Nephron (organoid): Measurements from ENCODE around the gene ZNF239.
"Not testable (repeated sequence)": the region's sequence is repeated elsewhere in the genome, so short reads cannot be mapped to it uniquely, and the experiment has no call there.

Experiments
- H3K27ac Mint-ChIP-seq, 3 experiments: 2 replicates each; pipeline ENCODE4 v1.8.0; 2020; ENCODE audit warnings: mixed read lengths in 3 of 3, mild to moderate bottlenecking in 2 of 3, moderate library complexity in 1 of 3
- H3K27me3 Mint-ChIP-seq: 2 replicates; pipeline ENCODE4 v1.8.0; 2021; ENCODE audit warnings: low read depth, mild to moderate bottlenecking, moderate library complexity, mixed read lengths
- H3K36me3 Mint-ChIP-seq: 2 replicates; pipeline ENCODE4 v1.8.0; 2020; ENCODE audit warnings: low read depth, mixed read lengths
- H3K4me1 Mint-ChIP-seq: 2 replicates; pipeline ENCODE4 v1.8.0; 2020; ENCODE audit warnings: mixed read lengths
- H3K4me3 Mint-ChIP-seq, 3 experiments: 2 replicates each; pipeline ENCODE4 v1.8.0; 2020; ENCODE audit warnings: mild to moderate bottlenecking in 3 of 3, mixed read lengths in 3 of 3, moderate library complexity in 2 of 3
- H3K9me3 Mint-ChIP-seq: 2 replicates; pipeline ENCODE4 v1.8.0; 2020; ENCODE audit warnings: mixed read lengths
- TF ChIP-seq, protein P1 (sequence below), 3 experiments: fragments of 200-600 bp; sonication (generic); IDR thresholded peaks; one replicate each; pipeline ENCODE4 v1.5.0; 2021; ENCODE audit warnings: antibody characterized with exemption in 3 of 3; ENCODE audit not compliant: unreplicated experiment in 3 of 3

Gene ZNF239

DNA sequence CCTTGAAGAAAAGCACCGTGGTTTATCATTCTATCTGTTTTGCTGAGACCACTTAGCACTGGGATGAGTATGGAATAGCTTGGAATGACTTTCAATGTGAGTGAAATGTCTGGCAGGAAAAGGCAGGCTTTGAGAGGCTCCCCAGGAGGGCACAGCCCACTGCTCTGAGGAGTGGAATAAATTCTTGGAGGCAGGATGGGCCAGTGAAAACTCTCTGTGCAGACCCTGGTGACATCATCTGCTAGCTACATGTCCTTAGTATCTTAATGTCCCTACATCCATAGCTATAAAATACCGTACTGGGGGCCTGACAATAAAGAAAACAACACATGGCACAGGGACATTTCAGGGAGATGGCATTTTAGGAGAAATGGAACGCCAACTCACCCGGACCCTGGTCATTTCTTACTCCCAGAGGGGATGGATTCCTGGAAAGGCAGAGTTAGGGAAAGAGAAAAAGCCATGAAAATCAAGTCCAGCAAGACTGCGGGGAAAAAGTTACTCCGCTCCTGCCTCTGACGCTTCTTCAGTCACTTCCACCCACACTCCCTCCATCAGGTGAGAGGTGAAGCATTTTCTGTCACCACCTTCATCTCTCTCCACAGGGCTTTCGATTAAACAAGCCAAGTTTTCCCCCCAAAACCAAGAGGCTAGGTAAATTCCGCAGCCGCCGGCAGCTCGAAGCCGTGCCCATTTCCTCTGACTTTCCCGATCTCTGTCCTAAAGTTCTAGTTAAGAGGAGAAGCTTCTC lies 991 bp downstream of the ZNF239 start:
- H3K4me1 Mint-ChIP-seq: peaks cover 22% of the 10 kb centered on the region
- peak overlapping the region; percentile 51 to 76 (median 65) for H3K27ac Mint-ChIP-seq
- TF ChIP-seq, protein P1, sequence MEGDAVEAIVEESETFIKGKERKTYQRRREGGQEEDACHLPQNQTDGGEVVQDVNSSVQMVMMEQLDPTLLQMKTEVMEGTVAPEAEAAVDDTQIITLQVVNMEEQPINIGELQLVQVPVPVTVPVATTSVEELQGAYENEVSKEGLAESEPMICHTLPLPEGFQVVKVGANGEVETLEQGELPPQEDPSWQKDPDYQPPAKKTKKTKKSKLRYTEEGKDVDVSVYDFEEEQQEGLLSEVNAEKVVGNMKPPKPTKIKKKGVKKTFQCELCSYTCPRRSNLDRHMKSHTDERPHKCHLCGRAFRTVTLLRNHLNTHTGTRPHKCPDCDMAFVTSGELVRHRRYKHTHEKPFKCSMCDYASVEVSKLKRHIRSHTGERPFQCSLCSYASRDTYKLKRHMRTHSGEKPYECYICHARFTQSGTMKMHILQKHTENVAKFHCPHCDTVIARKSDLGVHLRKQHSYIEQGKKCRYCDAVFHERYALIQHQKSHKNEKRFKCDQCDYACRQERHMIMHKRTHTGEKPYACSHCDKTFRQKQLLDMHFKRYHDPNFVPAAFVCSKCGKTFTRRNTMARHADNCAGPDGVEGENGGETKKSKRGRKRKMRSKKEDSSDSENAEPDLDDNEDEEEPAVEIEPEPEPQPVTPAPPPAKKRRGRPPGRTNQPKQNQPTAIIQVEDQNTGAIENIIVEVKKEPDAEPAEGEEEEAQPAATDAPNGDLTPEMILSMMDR (IDR thresholded peaks at IDR 0.05; ENCODE audit: unreplicated experiment in 3 of 3): no peak
- H3K9me3 Mint-ChIP-seq: peaks cover 8% of the 10 kb centered on the region
- peak overlapping the region; percentile 85 to 96 (median 96) for H3K4me3 Mint-ChIP-seq
- peaks cover 15% of the 10 kb centered on the region for H3K36me3 Mint-ChIP-seq
- H3K27me3 Mint-ChIP-seq: peaks cover 7% of the 10 kb centered on the region

- Mint-ChIP-seq H3K9me3 (peaks cover 6% of the 10 kb centered on the region), H3K27me3 (no peaks in the 10 kb centered on the region), H3K4me3 (no peak overlapping the region), H3K27ac (no peak overlapping the region), H3K4me1 (peaks cover 22% of the 10 kb centered on the region), H3K36me3 (peaks cover 30% of the 10 kb centered on the region)
- TF ChIP-seq, protein P1 (IDR thresholded peaks at IDR 0.05; ENCODE audit: unreplicated experiment in 3 of 3): no peak
Measured at GRCh38 chr10:43570971-43571370, 3.4 kb downstream of the ZNF239 start.

- no peak overlapping the region for H3K27ac Mint-ChIP-seq
- no peak overlapping the region for H3K4me3 Mint-ChIP-seq
- no peaks in the 10 kb centered on the region for H3K27me3 Mint-ChIP-seq
- peaks cover under 1% of the 10 kb centered on the region for H3K9me3 Mint-ChIP-seq
- H3K36me3 Mint-ChIP-seq: peaks cover 37% of the 10 kb centered on the region
- TF ChIP-seq, protein P1 (IDR thresholded peaks at IDR 0.05; ENCODE audit: unreplicated experiment in 3 of 3): no peak
- H3K4me1 Mint-ChIP-seq: peaks cover 22% of the 10 kb centered on the region
Measured at GRCh38 chr10:43569681-43570080, 4.7 kb downstream of the ZNF239 start.

DNA sequence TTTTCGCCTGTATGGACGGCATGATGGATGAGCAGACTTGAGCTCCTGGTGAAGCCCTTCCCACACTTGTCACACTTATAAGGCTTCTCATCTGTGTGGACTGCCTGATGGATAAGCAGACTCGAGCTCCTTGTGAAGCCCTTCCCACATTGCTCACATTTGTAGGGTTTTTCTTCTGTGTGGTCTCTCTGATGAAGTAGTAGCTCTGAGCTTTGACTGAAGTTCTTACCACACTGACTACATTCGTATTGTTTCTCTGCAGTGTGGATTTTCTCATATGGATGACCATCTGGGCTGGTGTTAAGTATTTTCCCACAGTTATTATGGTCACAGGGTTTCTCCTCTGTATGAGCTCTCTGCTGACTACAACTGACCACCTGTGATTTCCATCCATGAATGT lies 17.2 kb downstream of the ZNF239 start:
- H3K27me3 Mint-ChIP-seq: no peaks in the 10 kb centered on the region
- no peak overlapping the region for H3K27ac Mint-ChIP-seq
- H3K36me3 Mint-ChIP-seq: peaks cover 89% of the 10 kb centered on the region
- peaks cover 59% of the 10 kb centered on the region for H3K9me3 Mint-ChIP-seq
- TF ChIP-seq, protein P1 (IDR thresholded peaks at IDR 0.05; ENCODE audit: unreplicated experiment in 3 of 3): no peak
- no peaks in the 10 kb centered on the region for H3K4me1 Mint-ChIP-seq
- no peak overlapping the region for H3K4me3 Mint-ChIP-seq

- H3K9me3 Mint-ChIP-seq: peaks cover 32% of the 10 kb centered on the region
- H3K27ac Mint-ChIP-seq, H3K4me3 Mint-ChIP-seq, H3K27me3 Mint-ChIP-seq, H3K4me1 Mint-ChIP-seq, H3K36me3 Mint-ChIP-seq: not testable (repeated sequence)
Measured at GRCh38 chr10:43543746-43544145, 30.7 kb downstream of the ZNF239 start.

DNA sequence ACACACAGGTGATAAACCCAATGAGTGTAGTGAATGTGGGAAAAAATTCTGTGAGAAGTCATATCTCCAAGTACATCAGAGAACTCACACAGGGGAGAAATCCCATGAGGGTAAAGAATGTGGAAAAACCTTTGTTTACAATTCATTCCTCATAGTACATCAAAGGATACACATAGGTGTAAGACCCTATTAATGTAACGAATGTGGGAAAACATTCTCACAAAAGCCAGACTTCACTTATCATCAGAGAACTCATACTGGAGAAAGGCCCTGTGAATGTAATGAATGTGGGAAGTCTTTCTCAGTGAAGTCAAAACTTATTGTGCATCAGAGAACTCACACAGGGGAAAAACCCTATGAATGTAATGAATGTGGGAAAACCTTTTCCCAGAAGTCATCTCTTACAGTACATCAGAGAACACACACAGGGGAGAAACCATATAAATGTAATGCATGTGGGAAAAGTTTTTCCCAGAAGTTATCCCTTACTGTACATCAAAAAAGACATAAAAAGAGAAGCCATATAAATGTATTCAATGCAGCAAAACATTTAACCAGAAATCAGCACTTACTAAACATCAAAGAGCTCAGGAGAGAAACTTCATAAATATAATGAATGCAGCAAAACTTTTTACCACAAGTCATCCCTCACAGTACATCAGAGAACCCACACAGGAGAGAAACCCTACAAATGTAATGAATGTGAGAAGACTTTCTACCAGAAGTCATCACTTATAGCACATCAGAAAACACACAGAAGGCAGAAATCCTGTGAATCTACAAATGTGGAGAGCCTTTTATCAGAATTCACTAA lies 49.8 kb downstream of the ZNF239 start:
- TF ChIP-seq, protein P1 (IDR thresholded peaks at IDR 0.05; ENCODE audit: unreplicated experiment in 3 of 3): no peak
- Mint-ChIP-seq H3K4me1 (no peaks in the 10 kb centered on the region), H3K4me3 (no peak overlapping the region), H3K9me3 (peaks cover 69% of the 10 kb centered on the region), H3K27ac (no peak overlapping the region), H3K36me3 (peaks cover 8% of the 10 kb centered on the region), H3K27me3 (peaks cover 4% of the 10 kb centered on the region)
